ENCODE data around the gene KRT4. TPM values are rescaled to one million over a fixed set of nuclear protein-coding genes. Genes with fewer than 3 reads are reported as not detected.

KRT4 gene
- total and polyA plus RNA-seq, 2 donors (not counting 3 experiments of a cell fraction or from before 2014, with no cell fraction given): not detected

- no peaks in the 10 kb centered on the region for H3K79me2 ChIP-seq (ENCODE audit: control insufficient read depth, insufficient read depth, low read length)
- H3K27me3 ChIP-seq (ENCODE audit: control insufficient read depth in 2 of 2, insufficient read depth in 2 of 2, low read length in 2 of 2): peaks cover 0 to 6% of the 10 kb centered on the region in 2 experiments
- CTCF ChIA-PET: no interaction called here
- H3K9ac ChIP-seq (replicated peaks; ENCODE audit: extremely low read depth, insufficient read depth, low read length): no peak overlapping the region
- H2AFZ ChIP-seq (ENCODE audit: low read depth, low read length): no peak overlapping the region
- H3K4me3 ChIP-seq (replicated peaks in 1 of 3; ENCODE audit: insufficient read depth in 1 of 3, low read depth in 1 of 3, low read length in 3 of 3): no peak overlapping the region
- H3K4me2 ChIP-seq (ENCODE audit: insufficient read depth, low read length): no peak overlapping the region
- intact Hi-C loops (cut with micrococcal nuclease) (no loop called here), dilution Hi-C loops (cut with MboI; ENCODE audit: extremely low pct_ligation_motif_present, low sequenced_read_pairs) (no loop called here)
- H3K9me1 ChIP-seq (replicated peaks; ENCODE audit: control insufficient read depth, extremely low read depth, insufficient read depth, low read length): no peaks in the 10 kb centered on the region
- H3K27ac ChIP-seq (ENCODE audit: insufficient read depth, low read depth, low read length): no peak overlapping the region
- H3K9me3 ChIP-seq (replicated peaks; ENCODE audit: control insufficient read depth, insufficient read depth, low read length): no peaks in the 10 kb centered on the region
- H4K20me1 ChIP-seq (replicated peaks; ENCODE audit: control insufficient read depth, extremely low read depth, insufficient read depth, low read length): no peaks in the 10 kb centered on the region
- no peak for DNase-seq (ENCODE audit: low read depth, low spot score)
- FAIRE-seq: no peak
- H3K36me3 ChIP-seq (ENCODE audit: control insufficient read depth in 2 of 2, extremely low read depth in 1 of 2, insufficient read depth in 2 of 2, low read length in 2 of 2): no peaks in the 10 kb centered on the region
- TF ChIP-seq FOS (IDR thresholded peaks at IDR 0.05; ENCODE audit: borderline replicate concordance, insufficient read depth, low read length) (no peak), POLR2AphosphoS5 (IDR thresholded peaks at IDR 0.05; ENCODE audit: insufficient read depth, low read depth, low read length) (no peak)
- POLR2A ChIA-PET: no interaction called here
- no TSS peak for BruUV-seq (replicated peaks)
- no peaks in the 10 kb centered on the region for H3K4me1 ChIP-seq (ENCODE audit: control insufficient read depth, extremely low read depth, insufficient read depth, low read length)
These were observed 45.3 kb downstream of the KRT4 start for GRCh38 chr12:52768479-52769200.

GRCh38 chr12:52767427-52767826 lies 46.5 kb downstream of the KRT4 start:
- H3K9me1 ChIP-seq (replicated peaks; ENCODE audit: control insufficient read depth, extremely low read depth, insufficient read depth, low read length): no peaks in the 10 kb centered on the region
- intact Hi-C loops (cut with micrococcal nuclease): no loop called here
- H3K27ac ChIP-seq (ENCODE audit: insufficient read depth, low read depth, low read length): no peak overlapping the region
- H3K79me2 ChIP-seq (ENCODE audit: control insufficient read depth, insufficient read depth, low read length): no peaks in the 10 kb centered on the region
- H3K4me2 ChIP-seq (ENCODE audit: insufficient read depth, low read length): no peak overlapping the region
- H3K9ac ChIP-seq (replicated peaks; ENCODE audit: extremely low read depth, insufficient read depth, low read length): no peak overlapping the region
- no peak overlapping the region for H2AFZ ChIP-seq (ENCODE audit: low read depth, low read length)
- no TSS peak for BruUV-seq (replicated peaks)
- peaks cover 0 to 6% of the 10 kb centered on the region in 2 experiments for H3K27me3 ChIP-seq (ENCODE audit: control insufficient read depth in 2 of 2, insufficient read depth in 2 of 2, low read length in 2 of 2)
- no peaks in the 10 kb centered on the region for H3K9me3 ChIP-seq (replicated peaks; ENCODE audit: control insufficient read depth, insufficient read depth, low read length)
- no peaks in the 10 kb centered on the region for H4K20me1 ChIP-seq (replicated peaks; ENCODE audit: control insufficient read depth, extremely low read depth, insufficient read depth, low read length)
- H3K4me1 ChIP-seq (ENCODE audit: control insufficient read depth, extremely low read depth, insufficient read depth, low read length): no peaks in the 10 kb centered on the region
- POLR2A ChIA-PET: no interaction called here
- DNase-seq (ENCODE audit: low read depth, low spot score) (no peak), FAIRE-seq (no peak)
- no peak overlapping the region for H3K4me3 ChIP-seq (replicated peaks in 1 of 3; ENCODE audit: insufficient read depth in 1 of 3, low read depth in 1 of 3, low read length in 3 of 3)
- TF ChIP-seq MYC (IDR thresholded peaks at IDR 0.05; ENCODE audit: low read depth, low read length) (no peak), POLR2A (IDR thresholded peaks at IDR 0.05; ENCODE audit: low read depth, low read length) (no peak), CTCF (IDR thresholded peaks at IDR 0.05; ENCODE audit: extremely low read depth in 1 of 2, insufficient read depth in 1 of 2, low read depth in 1 of 2, low read length in 2 of 2) (no peak), FOS (IDR thresholded peaks at IDR 0.05; ENCODE audit: borderline replicate concordance, insufficient read depth, low read length) (no peak), EZH2 (IDR thresholded peaks at IDR 0.05; ENCODE audit: borderline replicate concordance, low read depth, low read length, severe bottlenecking) (no peak), JUN (IDR thresholded peaks at IDR 0.05; ENCODE audit: borderline replicate concordance, insufficient read depth, insufficient read length, low read depth) (no peak), POLR2AphosphoS5 (IDR thresholded peaks at IDR 0.05; ENCODE audit: insufficient read depth, low read depth, low read length) (no peak)
- dilution Hi-C loops (cut with MboI; ENCODE audit: extremely low pct_ligation_motif_present, low sequenced_read_pairs): no loop called here
- CTCF ChIA-PET: no interaction called here
- no peaks in the 10 kb centered on the region for H3K36me3 ChIP-seq (ENCODE audit: control insufficient read depth in 2 of 2, extremely low read depth in 1 of 2, insufficient read depth in 2 of 2, low read length in 2 of 2)
